Left renal cortex interstitium (tissue), 4 donors: ENCODE measurements around the gene EFR3B. TPM values are rescaled to one million over a fixed set of nuclear protein-coding genes. Genes with fewer than 3 reads are reported as not detected.
"Not testable (repeated sequence)": the region's sequence is repeated elsewhere in the genome, so short reads cannot be mapped to it uniquely, and the experiment has no call there.

Experiments
- DNase-seq, 4 donors: peaks; one replicate each; pipeline ENCODE4 v3.0.0-alpha.2; 2013; ENCODE audit warnings: low read depth in 4 of 4, low spot score in 2 of 4, missing footprints in 1 of 4
- polyA plus RNA-seq, 4 donors: library from polyadenylated mRNA; unstranded; fragments of 120-200 nt; gene quantifications; one replicate each; pipeline ENCODE4 v1.2.1, GENCODE V29; 2013; ENCODE audit not compliant: insufficient read length in 4 of 4

The EFR3B gene
- polyA plus RNA-seq, 4 donors, result 4.8 to 8.8 (median 7.0) TPM

- DNase-seq, result not testable (repeated sequence)
Measured at GRCh38 chr2:25140535-25140934, 98.7 kb downstream of the EFR3B start.

- DNase-seq, result no peak
Measured at GRCh38 chr2:25141120-25141519, 99.2 kb downstream of the EFR3B start.

- DNase-seq, result no peak
Measured at GRCh38 chr2:25145803-25146202, 103.9 kb downstream of the EFR3B start.

- DNase-seq, result no peak
Measured at GRCh38 chr2:25146896-25147295, 105.0 kb downstream of the EFR3B start.

- no peak for DNase-seq
Measured at GRCh38 chr2:25149646-25150045, 107.8 kb downstream of the EFR3B start.

- not testable (repeated sequence) for DNase-seq
Measured at GRCh38 chr2:25150993-25151392, 109.1 kb downstream of the EFR3B start.

GRCh38 chr2:25151718-25152117 is 109.8 kb downstream of the EFR3B start:
- DNase-seq, result no peak

- no peak for DNase-seq
Measured at GRCh38 chr2:25155401-25155800, 113.5 kb downstream of the EFR3B start.

- no peak for DNase-seq
Measured at GRCh38 chr2:25158096-25158852, 116.4 kb downstream of the EFR3B start.

- no peak for DNase-seq
Measured at GRCh38 chr2:25159949-25160348, 118.1 kb downstream of the EFR3B start.

- no peak for DNase-seq
Measured at GRCh38 chr2:25160376-25160775, 118.5 kb downstream of the EFR3B start.

- peak in 1 of 4 donors; percentile 55 for DNase-seq
Measured at GRCh38 chr2:25161055-25161781, 119.3 kb downstream of the EFR3B start.

- not testable (repeated sequence) for DNase-seq
Measured at GRCh38 chr2:25162061-25162460, 120.2 kb downstream of the EFR3B start.

- DNase-seq, result no peak
Measured at GRCh38 chr2:25164561-25164960, 122.7 kb downstream of the EFR3B start.

- no peak for DNase-seq
Measured at GRCh38 chr2:25165992-25166875, 124.4 kb downstream of the EFR3B start.

GRCh38 chr2:25168256-25169072 is 126.6 kb downstream of the EFR3B start, which contains the start of gene POMC:
POMC (minus strand) TSS chr2:25168580; CDS start chr2:25164772, 3,808 bp downstream.
- no peak for DNase-seq

GRCh38 chr2:25169073-25169470 is 127.2 kb downstream of the EFR3B start:
- DNase-seq, result no peak

GRCh38 chr2:25170888-25171287 is 129.0 kb downstream of the EFR3B start:
- DNase-seq, result no peak

- DNase-seq, result no peak
Measured at GRCh38 chr2:25173719-25174118, 131.8 kb downstream of the EFR3B start.
